NCI-H2029 (cell line): ENCODE results near the gene TRNAU1AP.
"Not testable (repeated sequence)": the region's sequence is repeated elsewhere in the genome, so short reads cannot be mapped to it uniquely, and the experiment has no call there.

Experiments
- DNase-seq: peaks from one replicate; lab custom pipeline; 2025; lab: John Stamatoyannopoulos, UW

TRNAU1AP gene

GRCh38 chr1:28521502-28522164 is 31.3 kb upstream of the TRNAU1AP start:
- DNase-seq, result no peak

DNA sequence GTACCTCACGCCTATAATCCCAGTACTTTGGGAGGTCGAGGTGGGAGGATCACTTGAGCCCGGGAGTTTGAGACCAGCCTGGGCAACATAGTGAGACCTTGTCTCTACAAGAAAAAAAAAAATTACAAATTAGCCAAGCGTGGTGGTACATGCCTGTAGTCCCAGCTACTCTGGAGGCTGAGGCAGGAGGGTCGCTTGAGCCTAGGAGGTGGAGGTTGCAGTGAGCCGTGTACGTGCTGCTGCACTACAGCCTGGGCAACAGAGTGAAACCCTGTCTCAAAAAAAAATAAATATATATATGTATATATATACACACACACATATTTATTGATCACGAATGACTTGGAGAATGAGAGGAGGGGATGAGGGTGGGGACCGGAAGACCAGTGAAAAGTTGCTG is 30.3 kb upstream of the TRNAU1AP start:
- DNase-seq, result not testable (repeated sequence)

GRCh38 chr1:28525002-28525642 is 27.8 kb upstream of the TRNAU1AP start:
- DNase-seq, result not testable (repeated sequence)

DNA sequence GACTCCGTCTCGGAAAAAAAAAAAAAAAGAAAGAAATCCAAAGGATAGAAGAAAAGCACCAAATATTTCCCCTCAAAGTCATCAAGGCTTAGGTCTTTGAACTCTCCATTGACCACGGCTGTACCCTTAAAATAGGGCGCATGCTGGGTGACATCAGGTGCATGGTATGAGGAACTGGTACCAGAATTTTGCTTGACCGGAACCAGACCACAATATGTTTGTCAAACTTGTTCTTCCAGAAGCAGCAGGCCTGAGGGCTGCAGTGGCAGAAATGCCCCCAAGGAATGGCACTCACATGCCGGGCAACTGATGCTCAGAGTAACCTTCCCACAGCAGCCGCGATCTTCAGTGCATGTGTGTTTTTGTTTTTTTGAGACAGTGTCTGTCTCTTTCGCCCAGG is 26.0 kb upstream of the TRNAU1AP start:
- DNase-seq, result no peak

DNA sequence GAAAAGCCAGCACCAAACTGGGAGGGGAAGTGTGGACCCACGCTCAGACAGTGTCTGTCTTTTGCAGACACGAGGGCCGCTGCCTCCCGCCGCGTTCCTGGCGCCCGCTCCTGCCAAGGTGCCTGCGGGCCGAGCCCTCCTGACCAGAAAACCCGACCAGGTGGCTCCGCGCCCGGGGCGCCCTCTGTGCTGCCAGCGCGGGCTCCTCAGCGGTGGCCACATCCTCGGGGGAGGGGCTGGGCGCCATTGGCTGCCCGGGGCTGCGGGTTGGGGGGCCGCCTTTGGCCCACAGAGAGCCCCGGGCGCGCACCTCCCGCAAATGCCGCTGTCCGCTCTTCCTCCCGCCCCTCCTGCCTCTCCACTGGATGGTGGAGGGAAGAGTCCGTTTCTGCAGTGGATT is 22.4 kb upstream of the TRNAU1AP start:
- no peak for DNase-seq

- no peak for DNase-seq
Measured at GRCh38 chr1:28534671-28535070, 18.2 kb upstream of the TRNAU1AP start.

DNA sequence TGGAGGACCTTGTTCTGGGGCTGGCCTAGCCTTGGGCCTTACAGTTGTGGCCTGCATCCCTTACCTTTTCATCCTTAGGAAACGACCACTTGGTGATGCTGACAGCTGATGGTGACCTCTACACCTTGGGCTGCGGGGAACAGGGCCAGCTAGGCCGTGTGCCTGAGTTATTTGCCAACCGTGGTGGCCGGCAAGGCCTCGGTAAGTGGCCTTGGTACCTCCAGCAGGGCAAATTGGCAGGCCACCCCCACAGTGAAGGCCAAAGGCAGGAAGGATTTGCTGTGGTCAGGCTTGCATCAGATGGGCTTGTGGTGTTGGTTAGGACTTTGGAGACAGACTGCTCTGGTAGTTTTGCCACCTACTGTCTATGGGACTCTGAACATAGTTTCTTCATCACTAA is 17.7 kb upstream of the TRNAU1AP start:
- no peak for DNase-seq

GRCh38 chr1:28537457-28538199 is 15.3 kb upstream of the TRNAU1AP start:
- DNase-seq, result no peak

GRCh38 chr1:28538286-28538685 is 14.6 kb upstream of the TRNAU1AP start:
- DNase-seq, result no peak

DNA sequence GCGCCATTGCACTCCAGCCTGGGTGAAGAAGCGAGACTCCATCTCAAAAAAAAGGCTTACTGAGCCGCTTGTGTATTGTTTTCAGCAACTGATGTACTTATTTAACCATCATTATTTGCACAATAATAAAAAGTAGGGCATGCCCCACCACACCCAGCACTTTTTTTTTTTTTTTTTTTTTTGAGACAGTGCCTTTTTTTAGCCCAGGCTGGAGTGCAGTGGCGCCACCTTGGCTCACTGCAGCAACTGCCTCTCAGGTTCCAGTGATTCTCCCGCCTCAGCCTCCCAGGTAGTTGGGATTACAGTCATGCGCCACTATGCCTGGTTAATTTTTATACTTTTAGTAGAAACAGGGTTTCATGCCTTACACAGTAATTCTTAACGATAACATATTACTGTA is 12.2 kb upstream of the TRNAU1AP start:
- DNase-seq, result no peak

GRCh38 chr1:28541414-28542015 is 11.4 kb upstream of the TRNAU1AP start:
- DNase-seq, result not testable (repeated sequence)

DNA sequence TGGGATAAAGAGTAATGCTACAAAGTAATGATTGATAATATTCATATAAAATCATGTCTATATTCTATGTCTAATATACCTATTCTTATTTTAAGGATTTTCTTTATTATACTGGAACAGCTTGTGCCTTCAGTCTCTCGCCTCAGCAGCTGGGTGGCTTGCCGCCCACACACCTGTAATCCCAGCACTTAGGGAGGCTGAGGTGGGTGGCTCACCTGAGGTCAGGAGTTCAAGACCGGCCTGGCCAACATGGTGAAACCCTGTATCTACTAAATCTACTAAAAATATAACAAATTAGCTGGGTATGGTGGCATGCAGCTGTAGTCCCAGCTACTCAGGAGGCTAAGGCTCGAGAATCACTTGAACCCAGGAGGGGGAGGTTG is 7.6 kb upstream of the TRNAU1AP start:
- no peak for DNase-seq

- DNase-seq, result no peak
Measured at GRCh38 chr1:28548318-28548717, 4.6 kb upstream of the TRNAU1AP start.

- DNase-seq, result no peak
Measured at GRCh38 chr1:28551381-28551780, 1.5 kb upstream of the TRNAU1AP start.

DNA sequence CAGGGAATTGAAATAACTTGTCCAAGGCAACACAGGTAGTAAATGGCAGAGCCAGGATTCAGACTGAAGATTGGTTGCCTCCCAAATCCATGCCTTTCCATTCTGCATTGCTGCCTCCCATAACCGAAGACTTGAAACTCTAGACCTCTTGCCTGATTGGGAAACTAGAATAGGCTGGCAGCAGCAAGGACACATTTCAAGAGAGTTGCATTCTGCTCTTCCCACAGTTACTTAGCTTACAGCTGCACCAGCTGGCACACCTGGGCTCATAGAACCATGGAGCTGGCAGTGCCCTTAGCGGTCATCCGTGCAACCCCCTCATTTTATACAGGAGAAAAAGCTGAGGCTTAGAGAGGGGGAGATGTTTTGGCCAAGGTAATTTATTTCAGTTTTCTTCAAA is 8.0 kb downstream of the TRNAU1AP start:
- DNase-seq, result no peak

DNA sequence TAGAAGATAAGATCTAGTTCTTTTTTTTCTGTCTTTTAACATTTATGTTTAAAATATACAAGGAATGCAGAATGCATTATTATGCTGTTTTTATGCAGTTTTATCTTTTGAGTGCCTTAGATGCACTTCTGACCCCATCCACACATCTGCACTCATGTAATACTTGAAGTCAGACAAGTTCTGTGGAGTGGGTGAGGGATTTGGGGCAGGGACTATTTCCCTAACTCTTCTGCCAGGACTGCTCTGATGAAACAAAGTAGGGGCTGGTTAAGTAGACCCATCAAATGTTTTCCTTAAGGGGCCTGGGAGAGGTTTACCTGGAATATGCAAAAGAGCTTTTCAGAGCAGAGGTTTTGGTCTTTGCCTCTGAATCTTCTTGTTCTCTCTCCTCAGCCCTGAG is 11.4 kb downstream of the TRNAU1AP start:
- no peak for DNase-seq

DNA sequence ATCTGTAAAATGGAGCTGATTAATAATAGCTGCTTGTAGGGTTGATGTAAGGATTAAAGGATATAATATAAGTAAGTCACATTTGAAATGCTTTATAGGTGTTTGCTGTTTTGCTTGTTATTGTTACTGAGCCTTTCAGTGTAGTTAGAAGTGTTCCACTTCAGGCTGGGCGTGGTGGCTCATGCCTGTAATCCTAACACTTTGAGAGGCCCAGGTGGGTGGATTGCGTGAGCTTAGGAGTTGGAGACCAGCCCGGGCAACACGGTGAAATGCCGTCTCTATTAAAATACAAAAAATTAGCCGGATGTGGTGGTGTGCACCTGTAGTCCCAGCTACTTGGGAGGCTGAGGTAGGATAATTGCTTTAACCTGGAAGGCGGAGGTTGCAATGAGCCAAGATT is 12.2 kb downstream of the TRNAU1AP start:
- DNase-seq, result no peak

GRCh38 chr1:28565726-28566125 is 12.8 kb downstream of the TRNAU1AP start:
- DNase-seq, result no peak

DNA sequence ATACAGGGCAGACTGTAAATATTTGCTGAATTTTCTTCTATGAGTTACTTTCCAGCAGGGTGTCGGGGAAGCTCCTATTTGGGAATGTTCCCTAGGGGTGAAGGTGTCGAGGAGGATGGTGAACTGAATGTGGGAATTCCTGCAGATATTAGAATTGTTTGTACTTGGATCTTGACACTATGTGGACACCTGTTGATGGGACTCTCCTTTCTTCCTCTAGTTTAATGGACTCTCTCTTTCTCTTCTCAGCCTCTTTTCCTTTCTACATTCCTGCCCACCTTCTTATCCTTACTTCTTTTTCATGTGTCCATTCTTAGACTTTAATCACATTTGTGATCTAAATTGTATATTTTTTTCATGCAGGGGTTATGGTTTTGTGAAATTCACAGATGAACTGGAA is 14.0 kb downstream of the TRNAU1AP start:
- DNase-seq, result no peak

- no peak for DNase-seq
Measured at GRCh38 chr1:28571911-28572310, 19.0 kb downstream of the TRNAU1AP start.

GRCh38 chr1:28572891-28573290 is 20.0 kb downstream of the TRNAU1AP start:
- not testable (repeated sequence) for DNase-seq

DNA sequence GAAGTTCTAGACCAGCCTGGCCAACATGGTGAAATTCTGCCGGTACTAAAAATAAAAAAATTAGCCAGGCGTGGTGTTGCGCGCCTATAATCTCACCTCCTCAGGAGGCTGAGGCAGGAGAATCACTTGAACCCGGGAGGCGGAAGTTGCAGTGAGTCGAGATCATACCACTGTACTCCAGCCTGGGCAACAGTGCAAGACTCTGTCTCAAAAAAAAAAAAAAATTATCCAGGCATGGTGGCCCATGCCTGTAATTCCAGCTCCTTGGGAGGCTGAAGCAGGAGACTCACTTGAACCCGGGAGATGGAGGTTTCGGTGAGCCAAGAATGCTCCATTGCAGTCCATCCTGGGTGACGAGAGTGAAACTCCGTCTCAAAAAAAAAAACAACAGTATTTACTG is 20.7 kb downstream of the TRNAU1AP start:
- no peak for DNase-seq
